PC-3 (cell line): ENCODE data around the gene FAXC. TPM values are rescaled to one million over a fixed set of nuclear protein-coding genes. Genes with fewer than 3 reads are reported as not detected.

ENCODE experiments used
- ATAC-seq: fragments of 200-7000 bp; cut with Tn5 transposase; 2 replicates; pipeline ENCODE4 v1.9.1; 2020; ENCODE audit warnings: mild to moderate bottlenecking, moderate library complexity
- BruUV-seq: library from RNA; stranded (reverse); fragments of 400-500 nt; replicated peaks from 2 replicates; lab custom pipeline; 2021; lab: Mats Ljungman, UMichigan
- CTCF ChIA-PET: fragments of 300-600 bp; sonication (Branson Sonifier 250); formaldehyde crosslinking; loops from one replicate; lab custom pipeline; 2022; ENCODE audit warnings: antibody characterized with exemption; lab: Charles Lee
- POLR2A ChIA-PET: fragments of 300-600 bp; sonication (Branson Sonifier 250); formaldehyde crosslinking; loops from one replicate; lab custom pipeline; 2022; ENCODE audit warnings: antibody characterized with exemption; ENCODE audit not compliant: unreplicated experiment; lab: Charles Lee
- DNase-seq: peaks from one replicate; pipeline ENCODE4 v3.0.0-alpha.2; 2015
- H2AFZ ChIP-seq: fragments of 300-600 bp; sonication (generic); 2 replicates; pipeline ENCODE4 v1.6.0; 2016; ENCODE audit warnings: antibody characterized with exemption, low read length
- H3F3A ChIP-seq: fragments of 300-600 bp; sonication (generic); one replicate; pipeline ENCODE4 v1.6.0; 2017; ENCODE audit warnings: antibody characterized with exemption, low read length, control low read depth, mild to moderate bottlenecking; ENCODE audit not compliant: unreplicated experiment
- H3K27ac ChIP-seq: fragments of 300-600 bp; sonication (generic); 2 replicates; pipeline ENCODE4 v1.5.1; 2016; ENCODE audit warnings: mild to moderate bottlenecking, low read length
- H3K27me3 ChIP-seq: fragments of 300-600 bp; sonication (generic); 2 replicates; pipeline ENCODE4 v1.6.1; 2016; ENCODE audit warnings: low read length, mixed read lengths
- H3K36me3 ChIP-seq: fragments of 300-600 bp; sonication (generic); 2 replicates; pipeline ENCODE4 v1.6.1; 2016; ENCODE audit warnings: low read depth, mixed run types, low read length, mixed read lengths
- H3K4me1 ChIP-seq: fragments of 300-600 bp; sonication (generic); 2 replicates; pipeline ENCODE4 v1.5.1; 2016; ENCODE audit warnings: low read length; ENCODE audit not compliant: insufficient read depth
- H3K4me2 ChIP-seq: fragments of 300-600 bp; sonication (generic); 2 replicates; pipeline ENCODE4 v1.6.0; 2016; ENCODE audit warnings: low read length
- H3K4me3 ChIP-seq: fragments of 300-600 bp; sonication (generic); 2 replicates; pipeline ENCODE4 v1.5.1; 2016; ENCODE audit warnings: mild to moderate bottlenecking, low read length, mixed read lengths
- H3K79me2 ChIP-seq: fragments of 300-600 bp; sonication (generic); 2 replicates; pipeline ENCODE4 v1.6.1; 2017; ENCODE audit warnings: low read length, mixed read lengths
- H3K9ac ChIP-seq: fragments of 300-600 bp; sonication (generic); 2 replicates; pipeline ENCODE4 v1.6.0; 2016; ENCODE audit warnings: mild to moderate bottlenecking, low read length
- H3K9me2 ChIP-seq: fragments of 300-600 bp; sonication (generic); replicated peaks from 2 replicates; pipeline ENCODE4 v1.6.1; 2016; ENCODE audit warnings: mixed run types, low read length, mixed read lengths
- H3K9me3 ChIP-seq: fragments of 300-600 bp; sonication (generic); 2 replicates; pipeline ENCODE4 v1.6.1; 2016; ENCODE audit warnings: low read length, mixed read lengths
- H4K20me1 ChIP-seq: fragments of 300-600 bp; sonication (generic); 2 replicates; pipeline ENCODE4 v1.6.1; 2016; ENCODE audit warnings: low read length, mixed read lengths
- EZH2 ChIP-seq: fragments of 300-600 bp; sonication (generic); IDR thresholded peaks from one replicate; pipeline ENCODE4 v1.6.1; 2017; ENCODE audit warnings: antibody characterized with exemption, mild to moderate bottlenecking, low read length; ENCODE audit not compliant: unreplicated experiment
- EZH2phosphoT487 ChIP-seq: fragments of 300-600 bp; sonication (generic); IDR thresholded peaks from 2 replicates; pipeline ENCODE4 v1.6.1; 2018; ENCODE audit warnings: mild to moderate bottlenecking, antibody characterized with exemption, low read length, borderline replicate concordance
- intact Hi-C: fragments of 100-400 bp; cut with micrococcal nuclease; formaldehyde crosslinking; loops from 2 replicates; pipeline ENCODE4 v1.9.0; 2023
- total RNA-seq: library from RNA; depleted of rRNA; stranded (reverse); fragments of >200 nt; gene quantifications from 2 replicates; pipeline ENCODE4 v1.2.3, GENCODE V29; 2014
- TF ChIP-seq, protein P1 (sequence below): fragments of 300-600 bp; sonication (generic); conservative IDR thresholded peaks from 2 replicates; pipeline ENCODE4 v1.5.1; 2017; ENCODE audit warnings: antibody characterized with exemption, low read depth, mild to moderate bottlenecking, low read length

Gene FAXC
- total RNA-seq, 1 experiment from 2014 or later = 3.9 TPM

DNA sequence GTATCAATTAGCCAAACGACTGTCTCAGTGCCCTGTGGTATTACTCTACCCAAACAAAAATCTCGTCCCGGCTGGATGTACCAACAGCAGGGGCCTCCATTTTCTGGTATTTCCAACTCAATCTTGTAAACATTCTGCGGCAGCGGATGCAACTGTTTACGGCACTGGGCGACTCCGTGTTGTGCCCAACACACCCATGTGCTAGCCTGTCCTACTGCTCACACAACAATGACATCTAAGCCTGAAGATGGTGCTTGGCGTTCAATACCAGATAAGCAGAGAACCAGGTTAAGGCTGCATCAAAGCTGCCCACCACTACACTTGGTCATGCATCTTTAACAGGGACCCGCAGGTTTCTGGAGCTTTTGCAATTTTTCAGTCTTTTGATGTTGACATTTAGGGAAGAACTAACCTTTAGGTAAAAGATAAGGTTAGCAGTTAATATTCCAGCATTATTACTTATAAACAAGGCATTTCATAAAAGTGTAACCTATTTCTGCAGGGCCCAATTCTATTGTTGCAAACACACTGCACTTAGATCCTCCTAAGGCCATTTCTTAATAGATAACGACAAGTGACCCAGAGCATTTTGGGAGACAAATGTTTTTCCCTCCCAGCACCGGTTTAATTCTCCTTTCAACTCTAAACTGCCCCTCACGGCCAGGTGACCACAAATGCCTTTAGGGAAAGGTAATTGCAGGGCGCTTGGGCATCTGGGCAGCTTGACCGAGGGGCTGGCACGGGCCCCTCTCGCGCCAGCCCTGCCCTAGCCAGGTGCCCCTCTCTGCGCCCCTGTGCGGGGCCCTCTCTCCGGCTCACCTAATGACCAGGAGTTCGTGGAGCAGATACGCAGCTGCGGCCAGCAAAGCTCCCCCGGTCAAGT is 945 bp downstream of the FAXC start:
- H3K4me3 ChIP-seq = peak overlapping the region; percentile 82
- ChIA-PET POLR2A (no interaction called here), CTCF (interaction anchor here (1.0 kb wide), 1 partner anchor 14 kb away, joined by 5 read pairs; no protein-coding TSS in a partner anchor)
- H3K4me2 ChIP-seq = peak overlapping the region; percentile 90
- no peak for TF ChIP-seq EZH2
- TF ChIP-seq, protein P1, sequence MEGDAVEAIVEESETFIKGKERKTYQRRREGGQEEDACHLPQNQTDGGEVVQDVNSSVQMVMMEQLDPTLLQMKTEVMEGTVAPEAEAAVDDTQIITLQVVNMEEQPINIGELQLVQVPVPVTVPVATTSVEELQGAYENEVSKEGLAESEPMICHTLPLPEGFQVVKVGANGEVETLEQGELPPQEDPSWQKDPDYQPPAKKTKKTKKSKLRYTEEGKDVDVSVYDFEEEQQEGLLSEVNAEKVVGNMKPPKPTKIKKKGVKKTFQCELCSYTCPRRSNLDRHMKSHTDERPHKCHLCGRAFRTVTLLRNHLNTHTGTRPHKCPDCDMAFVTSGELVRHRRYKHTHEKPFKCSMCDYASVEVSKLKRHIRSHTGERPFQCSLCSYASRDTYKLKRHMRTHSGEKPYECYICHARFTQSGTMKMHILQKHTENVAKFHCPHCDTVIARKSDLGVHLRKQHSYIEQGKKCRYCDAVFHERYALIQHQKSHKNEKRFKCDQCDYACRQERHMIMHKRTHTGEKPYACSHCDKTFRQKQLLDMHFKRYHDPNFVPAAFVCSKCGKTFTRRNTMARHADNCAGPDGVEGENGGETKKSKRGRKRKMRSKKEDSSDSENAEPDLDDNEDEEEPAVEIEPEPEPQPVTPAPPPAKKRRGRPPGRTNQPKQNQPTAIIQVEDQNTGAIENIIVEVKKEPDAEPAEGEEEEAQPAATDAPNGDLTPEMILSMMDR = no peak
- no peak for TF ChIP-seq EZH2phosphoT487
- no peaks in the 10 kb centered on the region for H3K27me3 ChIP-seq
- H3K9ac ChIP-seq = peak overlapping the region; percentile 29; the same call in 1 of the 2 replicates
- H3K9me2 ChIP-seq = no peaks in the 10 kb centered on the region
- H3F3A ChIP-seq = no peaks in the 10 kb centered on the region
- peak overlapping the region; percentile 86 for H2AFZ ChIP-seq
- ATAC-seq = peak; percentile 4
- H3K79me2 ChIP-seq = no peaks in the 10 kb centered on the region
- H3K36me3 ChIP-seq = no peaks in the 10 kb centered on the region
- H4K20me1 ChIP-seq = no peaks in the 10 kb centered on the region
- BruUV-seq = TSS peak; percentile 48
- peaks cover 25% of the 10 kb centered on the region for H3K4me1 ChIP-seq
- DNase-seq = peak; percentile 4
- no peak overlapping the region for H3K27ac ChIP-seq
- no peaks in the 10 kb centered on the region for H3K9me3 ChIP-seq
- intact Hi-C loops = loop anchor here (5.0 kb wide), 1 partner anchor 44 kb away; the partner anchor contains the start of gene COQ3

DNA sequence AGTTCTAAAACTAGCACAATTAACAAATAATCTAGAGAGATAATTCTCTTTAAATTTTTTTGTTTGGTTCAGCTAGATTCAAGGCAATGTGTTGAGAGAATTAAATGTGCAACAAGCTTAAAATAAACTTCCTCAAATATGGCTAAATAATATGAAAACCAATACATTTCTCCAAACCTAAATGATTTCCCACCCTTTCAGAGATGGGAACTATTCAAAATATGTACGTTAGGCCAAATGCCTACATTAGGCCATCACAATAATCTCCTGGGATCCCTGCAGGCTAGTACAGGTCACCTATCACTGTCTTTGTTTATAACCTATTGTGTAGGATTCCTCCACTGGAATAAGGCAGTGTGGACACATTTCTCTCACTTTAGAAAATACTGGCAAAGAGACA is 1.7 kb downstream of the FAXC start:
- Histone ChIP-seq H3K9me3 (no peaks in the 10 kb centered on the region), H3K9ac (no peak overlapping the region), H3K79me2 (no peaks in the 10 kb centered on the region), H3K27me3 (no peaks in the 10 kb centered on the region), H4K20me1 (no peaks in the 10 kb centered on the region), H3K27ac (no peak overlapping the region), H3F3A (no peaks in the 10 kb centered on the region), H3K4me2 (peak overlapping the region; percentile 90; the same call in 1 of the 2 replicates), H3K9me2 (no peaks in the 10 kb centered on the region), H3K36me3 (no peaks in the 10 kb centered on the region), H2AFZ (no peak overlapping the region), H3K4me1 (peaks cover 27% of the 10 kb centered on the region), H3K4me3 (no peak overlapping the region)
- intact Hi-C loops = loop anchor here (5.0 kb wide), 1 partner anchor 44 kb away; the partner anchor contains the start of gene COQ3
- POLR2A ChIA-PET = no interaction called here
- DNase-seq (no peak), ATAC-seq (no peak)
- CTCF ChIA-PET = interaction anchor here (1.0 kb wide), 1 partner anchor 13 kb away, joined by 5 read pairs; no protein-coding TSS in a partner anchor
- no TSS peak for BruUV-seq
- TF ChIP-seq, protein P1 = no peak
- TF ChIP-seq EZH2 = no peak
